Ovary (tissue), 9 donors: Measurements from ENCODE around the gene NAALADL2. TPM values are rescaled to one million over a fixed set of nuclear protein-coding genes. Genes with fewer than 3 reads are reported as not detected.

ENCODE experiments used
- DNase-seq, 5 donors: peaks; one replicate each; pipeline ENCODE4 v3.0.0-alpha.2; 2019 to 2020
- H3K27ac ChIP-seq, 2 donors: fragments of 200-600 bp; one replicate each; pipeline versions ENCODE4 v1.5.1 to v1.8.0; 2019 to 2022
- H3K27me3 ChIP-seq: fragments of 200-600 bp; one replicate; pipeline ENCODE4 v1.8.0; 2022
- H3K36me3 ChIP-seq: fragments of 200-600 bp; sonication (generic); one replicate; pipeline ENCODE4 v1.5.1; 2019
- H3K4me1 ChIP-seq: one replicate; pipeline ENCODE4 v1.8.1; 2013; ENCODE audit warnings: mild to moderate bottlenecking, moderate library complexity; ENCODE audit not compliant: insufficient read depth
- H3K4me3 ChIP-seq: fragments of 200-600 bp; sonication (generic); one replicate; pipeline ENCODE4 v1.5.1; 2017
- H3K9me3 ChIP-seq, 2 donors: fragments of 200-600 bp in 1 of 2; sonication (generic) in 1 of 2; one replicate each; pipeline versions ENCODE4 v1.5.1 to v1.8.1; 2013 to 2019; ENCODE audit warnings: mild to moderate bottlenecking in 1 of 2, moderate library complexity in 1 of 2
- CTCF ChIP-seq, 3 donors: fragments of 450-650 bp in 2 of 3; fragments of 200-600 bp in 1 of 3; IDR thresholded peaks; one replicate each; pipeline versions ENCODE4 v1.5.1 to v1.8.0; 2016 to 2022; ENCODE audit warnings: antibody characterized with exemption in 3 of 3, mild to moderate bottlenecking in 1 of 3
- EP300 ChIP-seq: sonication (generic); formaldehyde crosslinking; IDR thresholded peaks from one replicate; pipeline ENCODE4 v1.6.1; 2017; ENCODE audit warnings: antibody characterized with exemption
- POLR2A ChIP-seq: fragments of 450-650 bp; IDR thresholded peaks from one replicate; pipeline ENCODE4 v1.6.1; 2017; ENCODE audit warnings: antibody characterized with exemption, mild to moderate bottlenecking, moderate library complexity
- WGBS, 3 donors: extraction: QIAGEN DNeasy Blood & Tissue Kit in 1 of 3; methylation state at CpG; one replicate each; pipeline versions ENCODE4 v1.1.5 to v1.1.7; 2013 to 2017; 5-methylcytosine and 5-hydroxymethylcytosine counted together
- intact Hi-C, 4 donors: fragments of 100-400 bp; cut with DNase I; formaldehyde crosslinking; loops; one replicate each; pipeline versions ENCODE4 v1.11.0 to v1.15.1; 2022 to 2023
- polyA plus RNA-seq, 2 donors: library from polyadenylated mRNA; stranded (reverse); fragments of 200-250 nt in 1 of 2; fragments of 350-450 nt in 1 of 2; fragmentation: Illumina TruSeq in 1 of 2; extraction: RNeasy Lipid Tissue Mini Kit (QIAGEN cat#74804) in 1 of 2; gene quantifications; one replicate each; pipeline ENCODE4 v1.2.3, GENCODE V29; 2013 to 2014
- total RNA-seq, 7 donors: library from RNA; depleted of rRNA in 2 of 7; stranded (reverse); fragments of >200 nt in 2 of 7; fragmentation: NEBNext Ultra II Directional in 3 of 7; extraction: Animal tissue kit (Norgen Biotek cat#: 25700) in 3 of 7; gene quantifications; one replicate each; pipeline versions ENCODE4 v1.1.0 to v1.2.4, GENCODE V29; 2016 to 2023
- donor health status: DM: no; HTN: no; CAD: no; lungs with moderate emphysema.
- donor health status: DM: no; HTN: no; CAD: no.
- donor health status: Bipolar disorder and iron deficiency.
- donor health status: DM: yes; HTN: yes; CAD: no.
- donor health status: DM: no; HTN: no; CAD: no.
- donor health status: DM: yes; HTN: yes; CAD: no.

Gene NAALADL2
- total and polyA plus RNA-seq, 9 donors, result 2.3 to 29.3 (median 15.2) TPM

DNA sequence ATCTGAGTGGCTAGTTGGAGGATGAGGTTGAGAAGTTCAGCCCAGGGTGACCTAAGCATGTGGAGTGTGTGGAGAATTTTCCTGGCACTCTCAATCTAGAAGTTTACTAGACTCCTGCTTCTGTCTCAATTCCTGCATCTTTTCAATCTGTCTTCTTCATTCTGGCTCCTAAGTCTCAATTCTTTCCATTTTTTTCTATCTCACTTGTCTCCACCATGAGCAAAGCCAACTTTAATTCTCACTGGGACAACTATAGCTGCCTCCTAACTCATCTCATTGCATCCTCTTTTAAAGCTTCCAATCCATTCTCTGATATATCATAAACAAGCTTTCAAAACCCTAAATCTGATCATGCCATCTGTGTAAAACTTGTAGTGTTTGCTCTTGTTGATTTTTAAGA, 569.3 kb downstream of the NAALADL2 start:
- Histone ChIP-seq H3K36me3 (no peaks in the 10 kb centered on the region), H3K27ac (no peak overlapping the region), H3K4me3 (no peak overlapping the region), H3K4me1 (peaks cover 2% of the 10 kb centered on the region), H3K9me3 (no peaks in the 10 kb centered on the region), H3K27me3 (no peaks in the 10 kb centered on the region)
- TF ChIP-seq EP300 (no peak), POLR2A (no peak), CTCF (IDR thresholded peaks at IDR 0.05) (no peak)
- DNase-seq, result no peak
- intact Hi-C loops, result no loop called here

DNA sequence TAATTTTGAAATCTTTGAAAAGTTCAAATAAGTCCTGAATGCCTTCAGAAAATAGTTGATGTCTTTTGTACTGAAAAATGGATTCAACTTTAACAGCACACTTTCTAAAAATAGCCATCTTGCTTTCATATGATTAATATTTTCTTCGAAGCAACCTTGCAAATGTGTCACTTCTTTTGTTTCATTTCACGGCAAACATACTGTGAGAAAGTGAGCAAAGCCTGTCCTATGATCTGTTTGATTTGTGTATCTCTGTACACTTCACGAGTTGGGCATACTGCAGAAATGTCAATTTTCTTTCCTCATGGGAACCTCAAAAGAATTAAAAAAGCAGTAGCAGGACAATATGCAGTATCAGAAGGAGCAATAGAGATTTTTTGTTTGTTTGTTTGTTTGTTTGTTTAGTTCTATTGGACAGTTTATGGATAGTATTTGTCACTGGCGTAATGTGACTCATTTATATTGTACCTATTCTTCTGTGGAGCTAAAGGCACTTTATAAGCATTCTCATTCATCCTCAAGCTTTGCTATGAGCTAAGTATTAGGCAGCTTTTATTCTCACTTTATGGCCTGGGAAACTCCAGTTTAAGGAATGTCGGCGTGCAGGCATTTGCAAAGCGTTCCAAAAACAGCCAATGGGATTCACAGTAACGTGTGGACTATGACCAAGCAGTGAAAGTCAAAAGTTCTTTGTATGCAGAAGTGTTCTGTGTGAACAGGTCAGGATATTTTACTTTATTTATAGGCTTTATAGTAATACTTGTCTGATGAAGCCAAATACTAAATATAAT, 572.0 kb downstream of the NAALADL2 start:
- Histone ChIP-seq H3K4me3 (no peak overlapping the region), H3K27me3 (no peaks in the 10 kb centered on the region), H3K36me3 (no peaks in the 10 kb centered on the region), H3K27ac (no peak overlapping the region), H3K9me3 (no peaks in the 10 kb centered on the region), H3K4me1 (peaks cover 2% of the 10 kb centered on the region)
- WGBS, 3 donors, result 72 to 77% (median 74%) methylated on average over 8 of the region's 8 CpGs
- intact Hi-C loops, result no loop called here
- DNase-seq, result no peak
- TF ChIP-seq EP300, result no peak
- TF ChIP-seq POLR2A, result no peak
- no peak for TF ChIP-seq CTCF (IDR thresholded peaks at IDR 0.05)

GRCh38 chr3:175432376-175433025, 573.4 kb downstream of the NAALADL2 start:
- TF ChIP-seq CTCF (IDR thresholded peaks at IDR 0.05) (no peak), POLR2A (no peak), EP300 (no peak)
- 41 to 54% (median 45%) methylated on average over 4 of the region's 4 CpGs for WGBS, 3 donors

DNA sequence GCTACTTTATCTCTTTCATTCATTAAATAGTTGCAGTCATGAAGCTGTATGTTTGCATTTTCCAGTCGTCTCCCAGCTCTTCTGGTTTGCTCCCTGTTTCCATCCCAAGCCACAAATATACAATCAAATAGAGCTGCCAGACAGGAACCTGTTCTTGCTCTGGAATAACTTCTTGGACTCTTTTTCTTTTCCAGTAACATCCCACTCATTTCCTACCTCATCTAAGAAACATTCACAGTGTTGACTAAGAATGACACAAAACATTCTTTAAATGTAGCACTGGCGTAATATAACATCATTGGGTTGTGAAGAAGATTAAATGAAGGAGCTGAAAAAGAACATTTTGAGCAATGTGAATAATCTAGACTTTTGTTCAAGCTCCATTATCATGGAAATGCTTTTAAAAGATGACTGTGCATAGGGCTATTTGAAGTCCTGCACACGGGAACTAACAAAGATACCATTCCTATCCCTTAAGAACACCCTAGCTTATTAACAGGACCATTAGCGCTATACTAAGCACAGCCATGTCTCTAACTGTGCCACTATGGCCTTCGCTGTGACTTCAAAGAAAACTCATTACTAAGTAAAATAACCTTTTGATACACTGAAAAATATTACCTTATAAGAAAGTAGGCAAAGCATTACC, 574.0 kb downstream of the NAALADL2 start:
- no peaks in the 10 kb centered on the region for H3K36me3 ChIP-seq
- H3K4me3 ChIP-seq, result no peak overlapping the region
- 60 to 72% (median 61%) methylated on average over 5 of the region's 5 CpGs for WGBS, 3 donors
- no peak for DNase-seq
- H3K27me3 ChIP-seq, result no peaks in the 10 kb centered on the region
- H3K4me1 ChIP-seq, result peaks cover 2% of the 10 kb centered on the region
- no peak overlapping the region for H3K27ac ChIP-seq
- intact Hi-C loops, result no loop called here
- H3K9me3 ChIP-seq, result no peaks in the 10 kb centered on the region
- no peak for TF ChIP-seq POLR2A
- TF ChIP-seq EP300, result no peak
- no peak for TF ChIP-seq CTCF (IDR thresholded peaks at IDR 0.05)

More at GRCh38 chr3:175432376-175433025, 573.4 kb downstream of the NAALADL2 start:
- H3K27me3 ChIP-seq, result no peaks in the 10 kb centered on the region
- no peaks in the 10 kb centered on the region for H3K9me3 ChIP-seq
- no peak for DNase-seq
- intact Hi-C loops, result no loop called here
- no peaks in the 10 kb centered on the region for H3K36me3 ChIP-seq
- H3K4me3 ChIP-seq, result no peak overlapping the region
- no peak overlapping the region for H3K27ac ChIP-seq
- peaks cover 2% of the 10 kb centered on the region for H3K4me1 ChIP-seq
